Ishikawa (cell line): ENCODE data around the gene BID.

ENCODE experiments used
- CEBPB ChIP-seq: IDR thresholded peaks from 2 replicates; pipeline ENCODE4 v1.6.1; 2012
- CREB1 ChIP-seq: IDR thresholded peaks from 2 replicates; pipeline ENCODE4 v1.6.1; 2012; ENCODE audit warnings: low read depth
- EGR1 ChIP-seq: IDR thresholded peaks from 2 replicates; pipeline ENCODE4 v1.6.1; 2012
- EP300 ChIP-seq: IDR thresholded peaks from 2 replicates; pipeline ENCODE4 v1.6.1; 2012; ENCODE audit warnings: borderline replicate concordance
- FOXM1 ChIP-seq: IDR thresholded peaks from 2 replicates; pipeline ENCODE4 v1.6.1; 2012; ENCODE audit warnings: low read depth, borderline replicate concordance
- MAX ChIP-seq: IDR thresholded peaks from 2 replicates; pipeline ENCODE4 v1.6.1; 2012
- NFIC ChIP-seq: IDR thresholded peaks from 2 replicates; pipeline ENCODE4 v1.6.1; 2012
- RAD21 ChIP-seq: IDR thresholded peaks from 2 replicates; pipeline ENCODE4 v1.6.1; 2012; ENCODE audit warnings: low read depth
- REST ChIP-seq: IDR thresholded peaks from 2 replicates; pipeline ENCODE4 v1.6.1; 2012; ENCODE audit warnings: low read depth, mild to moderate bottlenecking
- TAF1 ChIP-seq: IDR thresholded peaks from 2 replicates; pipeline ENCODE4 v1.6.1; 2012; ENCODE audit warnings: low read depth, mild to moderate bottlenecking
- TCF12 ChIP-seq: IDR thresholded peaks from 2 replicates; pipeline ENCODE4 v1.6.1; 2012; ENCODE audit warnings: low read depth
- TEAD4 ChIP-seq: IDR thresholded peaks from 2 replicates; pipeline ENCODE4 v1.6.1; 2012
- USF1 ChIP-seq: IDR thresholded peaks from 2 replicates; pipeline ENCODE4 v1.6.1; 2012
- YY1 ChIP-seq: IDR thresholded peaks from 2 replicates; pipeline ENCODE4 v1.6.1; 2012; ENCODE audit warnings: low read depth
- ZBTB7A ChIP-seq: IDR thresholded peaks from 2 replicates; pipeline ENCODE4 v1.6.1; 2012; ENCODE audit warnings: low read depth

The BID gene

GRCh38 chr22:17753401-17753989 lies 20.8 kb downstream of the BID start:
- TF ChIP-seq ZBTB7A = no peak
- TF ChIP-seq TCF12 = no peak
- TF ChIP-seq EGR1 = no peak
- no peak for TF ChIP-seq EP300
- TF ChIP-seq REST = no peak
- TF ChIP-seq CREB1 = no peak
- TF ChIP-seq NFIC = no peak
- TF ChIP-seq MAX = no peak
- no peak for TF ChIP-seq CEBPB
- TF ChIP-seq TEAD4 = no peak
- no peak for TF ChIP-seq FOXM1
- no peak for TF ChIP-seq RAD21
- no peak for TF ChIP-seq TAF1
- no peak for TF ChIP-seq YY1

- TF ChIP-seq EGR1 (no peak), TAF1 (no peak), CEBPB (no peak), NFIC (no peak), ZBTB7A (no peak), CREB1 (no peak), USF1 (no peak), TEAD4 (no peak), REST (no peak), TCF12 (no peak), FOXM1 (no peak), YY1 (no peak), EP300 (no peak), MAX (no peak), RAD21 (no peak)
Measured at GRCh38 chr22:17751596-17751995, 22.7 kb downstream of the BID start.

- no peak for TF ChIP-seq USF1
- TF ChIP-seq EGR1 = no peak
- TF ChIP-seq RAD21 = no peak
- no peak for TF ChIP-seq MAX
- no peak for TF ChIP-seq REST
- no peak for TF ChIP-seq TCF12
- no peak for TF ChIP-seq YY1
- TF ChIP-seq TAF1 = no peak
- TF ChIP-seq FOXM1 = no peak
Measured at GRCh38 chr22:17749605-17750395, 24.5 kb downstream of the BID start.
